HEK293 (cell line): ENCODE measurements around the gene BIRC6.

Source experiments
- CTCF ChIA-PET: fragments of 350-600 bp; formaldehyde crosslinking; extraction: SDS; loops from one replicate; lab custom pipeline; 2021; ENCODE audit warnings: antibody characterized with exemption; lab: Yijun Ruan, JAX
- POLR2A ChIA-PET: fragments of 300-600 bp; formaldehyde crosslinking; extraction: SDS; loops from one replicate; lab custom pipeline; 2020; ENCODE audit warnings: antibody characterized with exemption, inconsistent platforms; lab: Yijun Ruan, JAX
- H3K27ac ChIP-seq: fragments of 200-500 bp; sonication (Bioruptor generic); 2 replicates; pipeline ENCODE4 v1.5.1; 2014; ENCODE audit warnings: low read depth, low read length, control low read depth, inconsistent platforms; ENCODE audit errors: extremely low read depth
- H3K36me3 ChIP-seq, 2 experiments: fragments of 200-500 bp in 1 of 2; sonication (Bioruptor generic) in 1 of 2; 1 replicate in 1 of 2; 2 replicates in 1 of 2; pipeline ENCODE4 v1.5.1; 2014 to 2017; ENCODE audit warnings: inconsistent platforms in 2 of 2, low read length in 2 of 2; ENCODE audit not compliant: control insufficient read depth in 2 of 2, insufficient read depth in 1 of 2
- H3K4me1 ChIP-seq: fragments of 200-500 bp; sonication (Bioruptor generic); 2 replicates; pipeline ENCODE4 v1.5.1; 2014; ENCODE audit warnings: mild to moderate bottlenecking, low read length, inconsistent platforms; ENCODE audit not compliant: control insufficient read depth, insufficient read depth
- H3K4me3 ChIP-seq: 2 replicates; pipeline ENCODE4 v1.5.1; 2011; ENCODE audit warnings: low read depth, mild to moderate bottlenecking, control low read depth, low read length, moderate library complexity
- H3K9me3 ChIP-seq: fragments of 200-500 bp; sonication (Bioruptor generic); 2 replicates; pipeline ENCODE4 v1.5.1; 2014; ENCODE audit warnings: low read depth, low read length, inconsistent platforms; ENCODE audit not compliant: control insufficient read depth, insufficient read depth
- FEZF1 ChIP-seq: fragments of 450-650 bp; formaldehyde crosslinking; IDR thresholded peaks from 2 replicates; pipeline ENCODE4 v1.5.1; 2016; ENCODE audit warnings: missing biosample characterization, missing genetic modification characterization
- HOXD13 ChIP-seq: sonication (generic); formaldehyde crosslinking; IDR thresholded peaks from 2 replicates; pipeline ENCODE4 v1.8.0; 2022; ENCODE audit warnings: missing genetic modification reagents, borderline replicate concordance
- MEIS1 ChIP-seq: sonication (generic); formaldehyde crosslinking; IDR thresholded peaks from 2 replicates; pipeline ENCODE4 v1.8.1; 2022; ENCODE audit warnings: missing genetic modification reagents, mild to moderate bottlenecking, borderline replicate concordance
- REPIN1 ChIP-seq: fragments of 450-650 bp; formaldehyde crosslinking; IDR thresholded peaks from 2 replicates; pipeline ENCODE4 v1.5.1; 2017; ENCODE audit warnings: missing biosample characterization, missing genetic modification characterization, low read depth
- ZBTB20 ChIP-seq: fragments of 450-650 bp; formaldehyde crosslinking; IDR thresholded peaks from 2 replicates; pipeline ENCODE4 v1.5.1; 2016; ENCODE audit warnings: missing biosample characterization, missing genetic modification characterization
- ZBTB26 ChIP-seq: fragments of 450-650 bp; formaldehyde crosslinking; optimal IDR thresholded peaks from 2 replicates; pipeline ENCODE3; 2016; ENCODE audit warnings: missing biosample characterization, mild to moderate bottlenecking, missing genetic modification characterization
- ZBTB6 ChIP-seq: fragments of 450-650 bp; formaldehyde crosslinking; IDR thresholded peaks from 2 replicates; pipeline ENCODE4 v1.5.1; 2017; ENCODE audit warnings: missing biosample characterization, missing genetic modification characterization
- ZNF10 ChIP-seq: fragments of 450-650 bp; formaldehyde crosslinking; IDR thresholded peaks from 2 replicates; pipeline ENCODE4 v1.5.1; 2017; ENCODE audit warnings: missing biosample characterization, missing genetic modification characterization
- ZNF211 ChIP-seq: fragments of 450-650 bp; formaldehyde crosslinking; IDR thresholded peaks from 2 replicates; pipeline ENCODE4 v1.5.1; 2016; ENCODE audit warnings: low read depth, missing biosample characterization, missing genetic modification characterization
- ZNF274 ChIP-seq, 2 experiments: fragments of 200-500 bp in 1 of 2; fragments of 450-650 bp in 1 of 2; sonication (Bioruptor generic) in 1 of 2; formaldehyde crosslinking in 1 of 2; IDR thresholded peaks; 2 replicates each; pipeline versions ENCODE4 v1.5.1 to v1.6.1; 2014 to 2016; ENCODE audit warnings: borderline replicate concordance in 1 of 2, inconsistent platforms in 1 of 2, low read length in 1 of 2, missing biosample characterization in 1 of 2, missing genetic modification characterization in 1 of 2
- ZNF280C ChIP-seq: fragments of 450-650 bp; formaldehyde crosslinking; IDR thresholded peaks from 2 replicates; pipeline ENCODE4 v1.5.1; 2016; ENCODE audit warnings: missing biosample characterization, missing genetic modification characterization
- ZNF513 ChIP-seq: fragments of 450-650 bp; IDR thresholded peaks from 2 replicates; pipeline ENCODE4 v1.5.1; 2018; ENCODE audit warnings: missing biosample characterization, missing genetic modification characterization
- ZNF610 ChIP-seq: fragments of 450-650 bp; formaldehyde crosslinking; IDR thresholded peaks from 2 replicates; pipeline ENCODE4 v1.5.1; 2016; ENCODE audit warnings: missing biosample characterization, missing genetic modification characterization, borderline replicate concordance
- ZNF677 ChIP-seq: fragments of 450-650 bp; IDR thresholded peaks from 2 replicates; pipeline ENCODE4 v1.5.0; 2018; ENCODE audit warnings: missing biosample characterization, mild to moderate bottlenecking, missing genetic modification characterization, moderate library complexity
- ZNF792 ChIP-seq: fragments of 450-650 bp; formaldehyde crosslinking; IDR thresholded peaks from 2 replicates; pipeline ENCODE4 v1.5.1; 2016; ENCODE audit warnings: missing biosample characterization, missing genetic modification characterization
- ZSCAN16 ChIP-seq: fragments of 450-650 bp; formaldehyde crosslinking; IDR thresholded peaks from 2 replicates; pipeline ENCODE4 v1.5.1; 2016; ENCODE audit warnings: missing biosample characterization, missing genetic modification characterization
- ZSCAN18 ChIP-seq: fragments of 450-650 bp; formaldehyde crosslinking; IDR thresholded peaks from 2 replicates; pipeline ENCODE4 v1.5.1; 2016; ENCODE audit warnings: missing biosample characterization, missing genetic modification characterization

BIRC6 gene

GRCh38 chr2:32627441-32627813, 270.6 kb downstream of the BIRC6 start:
- no peak overlapping the region; the same call in 1 of the 2 replicates for H3K27ac ChIP-seq
- ChIA-PET CTCF (interaction anchor here (0.8 kb wide), 1 partner anchor 483 kb away, joined by 3 read pairs; no protein-coding TSS in a partner anchor), POLR2A (interaction anchor here (0.6 to 1.0 kb wide), 4 partner anchors 9 to 972 kb away, joined by 3 to 5 read pairs (median 4); partner anchors contain the start of genes FAM98A and SLC30A6)
- H3K4me1 ChIP-seq, result 0 out of 2 replicates have a peak, but pooled peaks cover 3% of the 10 kb centered on the region
- TF ChIP-seq REPIN1 (tag by site-specific recombination) (no peak), MEIS1 (CRISPR knock-in tag) (no peak), FEZF1 (tag by site-specific recombination) (no peak), ZNF513 (tag by site-specific recombination) (no peak), ZSCAN18 (tag by site-specific recombination) (no peak), ZBTB26 (tag by site-specific recombination) (no peak), ZSCAN16 (tag by site-specific recombination) (no peak), ZNF211 (tag by site-specific recombination) (no peak), ZBTB20 (tag by site-specific recombination) (no peak), ZNF610 (tag by site-specific recombination) (no peak), ZBTB6 (tag by site-specific recombination) (no peak), ZNF792 (no peak), ZNF280C (no peak), HOXD13 (CRISPR knock-in tag) (no peak), ZNF677 (tag by site-specific recombination) (no peak), ZNF274 (IDR thresholded peaks at IDR 0.05; ENCODE audit: low read length) (no peak), ZNF274 (tag by site-specific recombination; IDR thresholded peaks at IDR 0.05; ENCODE audit: borderline replicate concordance) (no peak), ZNF10 (tag by site-specific recombination) (no peak)
- H3K9me3 ChIP-seq, result no peaks in the 10 kb centered on the region
- H3K36me3 ChIP-seq, result peaks cover 0 to 8% of the 10 kb centered on the region in 2 experiments; a peak in 2 of 3 replicates
- peak overlapping the region; percentile 68 for H3K4me3 ChIP-seq
